Stimulated activated CD8-positive, alpha-beta memory T cell treated with anti-CD3 and anti-CD28 coated beads, Interleukin-4, amount 100 ng/mL, for 24 hours (primary cell): ENCODE data around the gene TMEM205.
"Not testable (repeated sequence)": the region's sequence is repeated elsewhere in the genome, so short reads cannot be mapped to it uniquely, and the experiment has no call there.

Source experiments
- DNase-seq: peaks from one replicate; pipeline ENCODE4 v3.0.0-alpha.2; 2020; ENCODE audit warnings: low read depth

TMEM205 gene

GRCh38 chr19:11346104-11346940 is at the start of gene TMEM205, which contains the start of gene CCDC159:
TMEM205 (minus strand) TSS chr19:11346268; CDS start chr19:11345619, 649 bp downstream.
CCDC159 (plus strand) TSS chr19:11346519; CDS start chr19:11346607, 88 bp downstream.
- DNase-seq: peak; percentile 98

GRCh38 chr19:11390933-11391680 is 45.0 kb upstream of the TMEM205 start:
- DNase-seq: no peak

- no peak for DNase-seq
Observed at GRCh38 chr19:11390359-11390758, 44.3 kb upstream of the TMEM205 start.

GRCh38 chr19:11387162-11388034 is 41.3 kb upstream of the TMEM205 start:
- no peak for DNase-seq

- DNase-seq: no peak
Observed at GRCh38 chr19:11384778-11385129, 38.7 kb upstream of the TMEM205 start.

GRCh38 chr19:11383706-11384048 is 37.6 kb upstream of the TMEM205 start:
- no peak for DNase-seq

GRCh38 chr19:11382898-11383705 is 37.0 kb upstream of the TMEM205 start:
- DNase-seq: no peak

GRCh38 chr19:11380653-11381537 is 34.8 kb upstream of the TMEM205 start:
- DNase-seq: peak; percentile 87

GRCh38 chr19:11379857-11380350 is 33.8 kb upstream of the TMEM205 start:
- DNase-seq: no peak

- DNase-seq: not testable (repeated sequence)
Observed at GRCh38 chr19:11379269-11379845, 33.3 kb upstream of the TMEM205 start.

- no peak for DNase-seq
Observed at GRCh38 chr19:11378319-11379189, 32.5 kb upstream of the TMEM205 start.

- no peak for DNase-seq
Observed at GRCh38 chr19:11377756-11378155, 31.7 kb upstream of the TMEM205 start.

GRCh38 chr19:11377237-11377636 is 31.2 kb upstream of the TMEM205 start:
- DNase-seq: no peak

- DNase-seq: peak; percentile 46
Observed at GRCh38 chr19:11375143-11375948, 29.3 kb upstream of the TMEM205 start.

GRCh38 chr19:11374433-11375142 is 28.5 kb upstream of the TMEM205 start, which contains the start of gene SWSAP1:
SWSAP1 (plus strand) TSS chr19:11374666; CDS start chr19:11374681, 15 bp downstream.
- DNase-seq: peak; percentile 94

- DNase-seq: no peak
Observed at GRCh38 chr19:11373885-11374432, 27.9 kb upstream of the TMEM205 start.
